Measurements from ENCODE around the gene NPBWR2.

Gene NPBWR2

DNA sequence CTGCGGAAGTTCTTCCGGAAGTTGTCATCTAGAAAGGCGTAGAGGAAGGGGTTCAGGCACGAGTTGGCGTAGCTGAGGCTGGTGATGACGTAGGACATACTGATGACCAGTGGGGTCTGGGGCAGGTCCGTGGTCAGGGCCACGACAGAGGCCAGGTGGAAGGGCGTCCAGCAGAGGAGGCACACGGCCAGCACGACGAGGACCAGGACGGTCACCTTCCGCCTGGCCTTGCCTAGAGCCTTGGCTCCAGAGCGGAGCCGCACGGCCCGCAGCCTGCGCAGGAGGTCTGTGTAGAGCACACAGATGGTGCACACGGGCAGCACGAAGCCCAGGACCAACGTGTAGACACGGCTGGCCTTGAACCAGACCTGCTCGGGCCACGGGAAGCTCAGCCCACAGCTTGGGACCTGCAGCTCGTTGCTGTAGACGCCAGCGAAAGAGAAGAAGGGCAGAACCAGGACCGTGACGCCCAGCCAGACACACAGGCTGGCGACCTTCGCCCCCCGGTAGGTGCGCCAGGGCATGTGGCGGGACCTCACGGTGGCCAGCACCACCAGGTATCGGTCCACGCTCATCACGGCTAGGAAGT is 1.4 kb downstream of the NPBWR2 start:
- Histone ChIP-seq H2AFZ (ENCODE audit: low read length) (no peak overlapping the region), H3K4me2 (ENCODE audit: low read depth, low read length) (no peak overlapping the region), H3F3A (ENCODE audit: insufficient read depth, low read length) (no peaks in the 10 kb centered on the region), H3K36me3 (replicated peaks; ENCODE audit: insufficient read depth, low read length) (no peaks in the 10 kb centered on the region), H3K9me3 (replicated peaks; ENCODE audit: insufficient read depth, low read length) (no peaks in the 10 kb centered on the region), H3K27me3 (replicated peaks; ENCODE audit: insufficient read depth, low read length) (peaks cover 92% of the 10 kb centered on the region), H3K4me1 (ENCODE audit: low read length) (no peaks in the 10 kb centered on the region), H3K9me2 (replicated peaks; ENCODE audit: insufficient read depth, low read length) (no peaks in the 10 kb centered on the region), H3K4me3 (ENCODE audit: low read length) (no peak overlapping the region), H3K27ac (ENCODE audit: low read length) (no peak overlapping the region), H3K9ac (ENCODE audit: low read length) (no peak overlapping the region), H3K79me2 (ENCODE audit: low read length) (no peaks in the 10 kb centered on the region), H4K20me1 (ENCODE audit: insufficient read depth, low read length) (no peaks in the 10 kb centered on the region)
- no peak for DNase-seq
- TF ChIP-seq, protein P1, sequence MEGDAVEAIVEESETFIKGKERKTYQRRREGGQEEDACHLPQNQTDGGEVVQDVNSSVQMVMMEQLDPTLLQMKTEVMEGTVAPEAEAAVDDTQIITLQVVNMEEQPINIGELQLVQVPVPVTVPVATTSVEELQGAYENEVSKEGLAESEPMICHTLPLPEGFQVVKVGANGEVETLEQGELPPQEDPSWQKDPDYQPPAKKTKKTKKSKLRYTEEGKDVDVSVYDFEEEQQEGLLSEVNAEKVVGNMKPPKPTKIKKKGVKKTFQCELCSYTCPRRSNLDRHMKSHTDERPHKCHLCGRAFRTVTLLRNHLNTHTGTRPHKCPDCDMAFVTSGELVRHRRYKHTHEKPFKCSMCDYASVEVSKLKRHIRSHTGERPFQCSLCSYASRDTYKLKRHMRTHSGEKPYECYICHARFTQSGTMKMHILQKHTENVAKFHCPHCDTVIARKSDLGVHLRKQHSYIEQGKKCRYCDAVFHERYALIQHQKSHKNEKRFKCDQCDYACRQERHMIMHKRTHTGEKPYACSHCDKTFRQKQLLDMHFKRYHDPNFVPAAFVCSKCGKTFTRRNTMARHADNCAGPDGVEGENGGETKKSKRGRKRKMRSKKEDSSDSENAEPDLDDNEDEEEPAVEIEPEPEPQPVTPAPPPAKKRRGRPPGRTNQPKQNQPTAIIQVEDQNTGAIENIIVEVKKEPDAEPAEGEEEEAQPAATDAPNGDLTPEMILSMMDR (IDR thresholded peaks at IDR 0.05; ENCODE audit: low read length): no peak
- TF ChIP-seq EZH2phosphoT487 (IDR thresholded peaks at IDR 0.05; ENCODE audit: low read length): no peak
- TF ChIP-seq EZH2 (optimal IDR thresholded peaks at IDR 0.05; ENCODE audit: low read depth, low read length): no peak

DNA sequence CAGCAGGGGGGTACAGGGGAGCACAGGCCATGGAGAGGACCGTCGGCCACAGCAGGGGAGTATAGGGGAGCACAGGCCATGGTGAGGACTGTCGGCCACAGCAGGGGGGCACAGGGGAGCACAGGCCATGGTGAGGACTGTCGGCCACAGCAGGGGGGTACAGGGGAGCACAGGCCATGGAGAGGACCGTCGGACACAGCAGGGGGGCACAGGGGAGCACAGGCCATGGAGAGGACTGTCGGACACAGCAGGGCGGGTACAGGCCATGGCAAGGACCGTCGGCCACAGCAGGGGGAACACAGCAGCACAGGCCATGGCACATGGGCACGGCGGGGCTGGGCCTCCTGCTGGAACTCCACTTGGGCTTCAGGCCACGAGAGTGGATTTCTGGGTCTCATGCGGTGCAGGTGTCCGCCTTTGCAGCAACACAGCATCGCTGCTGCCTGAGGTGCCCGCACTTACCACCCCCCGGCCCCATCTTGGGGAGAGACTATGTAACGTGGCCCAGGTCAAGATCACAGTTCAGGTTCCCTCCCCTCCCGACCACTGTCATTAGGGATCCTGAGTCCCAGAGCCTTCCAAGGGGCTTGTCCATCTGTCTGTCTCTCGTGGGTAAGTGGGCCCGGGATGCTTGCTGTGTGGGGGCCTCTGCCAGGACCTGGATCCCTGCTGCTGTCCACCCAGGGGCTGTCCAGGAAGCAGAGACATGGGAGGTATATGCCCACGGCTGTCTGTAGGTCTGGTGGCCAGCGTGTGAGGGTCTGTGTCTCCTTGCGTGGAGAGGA is 2.5 kb downstream of the NPBWR2 start:
- Histone ChIP-seq H3K4me1 (ENCODE audit: low read length) (peaks cover 8% of the 10 kb centered on the region; the same call in 1 of the 2 replicates), H3F3A (ENCODE audit: insufficient read depth, low read length) (no peaks in the 10 kb centered on the region), H3K9me2 (replicated peaks; ENCODE audit: insufficient read depth, low read length) (no peaks in the 10 kb centered on the region), H3K4me3 (ENCODE audit: low read length) (no peak overlapping the region), H2AFZ (ENCODE audit: low read length) (no peak overlapping the region), H3K9me3 (replicated peaks; ENCODE audit: insufficient read depth, low read length) (no peaks in the 10 kb centered on the region), H3K27me3 (replicated peaks; ENCODE audit: insufficient read depth, low read length) (peaks cover 90% of the 10 kb centered on the region), H3K36me3 (replicated peaks; ENCODE audit: insufficient read depth, low read length) (no peaks in the 10 kb centered on the region), H4K20me1 (ENCODE audit: insufficient read depth, low read length) (no peaks in the 10 kb centered on the region), H3K79me2 (ENCODE audit: low read length) (no peaks in the 10 kb centered on the region), H3K27ac (ENCODE audit: low read length) (no peak overlapping the region), H3K9ac (ENCODE audit: low read length) (no peak overlapping the region), H3K4me2 (ENCODE audit: low read depth, low read length) (no peak overlapping the region)
- TF ChIP-seq EZH2phosphoT487 (IDR thresholded peaks at IDR 0.05; ENCODE audit: low read length): no peak
- no peak for TF ChIP-seq EZH2 (optimal IDR thresholded peaks at IDR 0.05; ENCODE audit: low read depth, low read length)
- TF ChIP-seq, protein P1 (IDR thresholded peaks at IDR 0.05; ENCODE audit: low read length): no peak
- no peak for DNase-seq

DNA sequence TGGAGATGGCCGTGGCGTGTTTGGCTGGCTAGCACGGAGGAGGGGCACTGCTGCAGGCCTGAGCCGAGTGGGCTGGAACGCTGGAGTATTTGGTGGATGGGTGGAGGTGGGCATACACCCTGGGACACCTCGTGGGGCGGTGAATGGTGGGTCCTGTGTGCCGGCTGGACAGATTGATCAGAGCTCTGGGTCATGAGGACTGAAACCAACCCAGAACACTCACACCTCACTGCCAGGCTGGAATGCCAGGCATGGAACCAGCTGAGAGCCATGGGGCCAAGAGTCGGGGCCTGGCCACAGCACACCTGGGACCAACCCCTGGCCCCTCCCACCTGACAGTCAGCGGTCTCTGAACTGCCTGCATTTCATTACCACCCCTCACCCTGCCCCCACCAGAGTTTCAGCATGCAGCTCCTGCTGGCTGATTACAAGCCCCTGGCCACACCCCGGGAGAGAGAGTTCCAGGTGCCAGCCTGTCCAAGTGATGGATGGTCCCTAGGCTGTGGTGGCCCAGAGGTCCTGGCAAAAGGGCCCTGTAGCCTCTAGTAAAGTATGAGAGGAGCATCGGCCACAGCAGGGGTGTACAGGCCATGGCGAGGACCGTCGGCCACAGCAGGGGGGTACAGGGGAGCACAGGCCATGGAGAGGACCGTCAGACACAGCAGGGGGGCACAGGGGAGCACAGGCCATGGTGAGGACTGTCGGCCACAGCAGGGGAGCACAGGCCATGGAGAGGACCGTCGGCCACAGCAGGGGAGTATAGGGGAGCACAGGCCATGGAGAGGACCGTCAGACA is 3.3 kb downstream of the NPBWR2 start:
- TF ChIP-seq EZH2phosphoT487 (IDR thresholded peaks at IDR 0.05; ENCODE audit: low read length): no peak
- TF ChIP-seq EZH2 (optimal IDR thresholded peaks at IDR 0.05; ENCODE audit: low read depth, low read length): no peak
- TF ChIP-seq, protein P1 (IDR thresholded peaks at IDR 0.05; ENCODE audit: low read length): no peak
- no peaks in the 10 kb centered on the region for H4K20me1 ChIP-seq (ENCODE audit: insufficient read depth, low read length)
- no peak overlapping the region for H3K4me2 ChIP-seq (ENCODE audit: low read depth, low read length)
- no peak overlapping the region for H3K4me3 ChIP-seq (ENCODE audit: low read length)
- DNase-seq: no peak
- no peak overlapping the region for H3K9ac ChIP-seq (ENCODE audit: low read length)
- no peak overlapping the region for H2AFZ ChIP-seq (ENCODE audit: low read length)
- H3K9me2 ChIP-seq (replicated peaks; ENCODE audit: insufficient read depth, low read length): no peaks in the 10 kb centered on the region
- H3K79me2 ChIP-seq (ENCODE audit: low read length): no peaks in the 10 kb centered on the region
- peaks cover 82% of the 10 kb centered on the region for H3K27me3 ChIP-seq (replicated peaks; ENCODE audit: insufficient read depth, low read length)
- no peaks in the 10 kb centered on the region for H3K9me3 ChIP-seq (replicated peaks; ENCODE audit: insufficient read depth, low read length)
- peaks cover 13% of the 10 kb centered on the region for H3K4me1 ChIP-seq (ENCODE audit: low read length)
- H3F3A ChIP-seq (ENCODE audit: insufficient read depth, low read length): no peaks in the 10 kb centered on the region
- H3K36me3 ChIP-seq (replicated peaks; ENCODE audit: insufficient read depth, low read length): no peaks in the 10 kb centered on the region
- H3K27ac ChIP-seq (ENCODE audit: low read length): no peak overlapping the region

Measured in MM.1S (cell line).